HL-60 (cell line): ENCODE measurements around the gene IFI27.

Experiments used
- CTCF ChIP-seq: IDR thresholded peaks from one replicate; pipeline ENCODE4 v1.5.1; 2011; ENCODE audit warnings: low read length, control low read depth, inconsistent platforms; ENCODE audit not compliant: insufficient read depth
- GABPA ChIP-seq: IDR thresholded peaks from 2 replicates; pipeline ENCODE4 v1.6.1; 2012; ENCODE audit warnings: low read depth
- POLR2AphosphoS5 ChIP-seq: IDR thresholded peaks from 2 replicates; pipeline ENCODE4 v1.6.1; 2012; ENCODE audit warnings: low read depth
- REST ChIP-seq: IDR thresholded peaks from 2 replicates; pipeline ENCODE4 v1.6.1; 2012; ENCODE audit warnings: low read depth; ENCODE audit not compliant: insufficient replicate concordance
- SPI1 ChIP-seq: IDR thresholded peaks from 2 replicates; pipeline ENCODE4 v1.6.1; 2012; ENCODE audit warnings: low read depth, mild to moderate bottlenecking, borderline replicate concordance

- TF ChIP-seq CTCF (no peak), REST (no peak), POLR2AphosphoS5 (no peak), GABPA (no peak), SPI1 (no peak)
These were observed 32.3 kb downstream of the IFI27 start for GRCh38 chr14:94142836-94143235.
